Measurements from ENCODE around the gene C11orf54.

DNA sequence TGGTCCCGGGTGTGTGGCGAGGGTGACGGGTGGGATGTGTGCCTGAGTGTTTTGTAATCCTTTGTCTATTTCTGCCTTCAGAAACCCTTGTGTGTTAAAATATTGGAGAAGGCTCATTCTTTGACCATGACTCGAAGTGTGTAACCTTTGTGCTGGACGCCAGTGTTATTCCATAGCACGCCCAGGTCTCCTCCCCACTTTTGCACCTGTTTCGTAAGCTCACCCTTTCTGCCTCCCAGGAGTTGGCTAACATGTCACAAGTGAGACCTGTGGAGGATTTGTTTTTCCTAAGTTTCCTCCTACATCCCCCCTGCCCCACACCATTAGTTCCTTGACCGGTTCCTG, 382 bp downstream of the C11orf54 start:
- TF ChIP-seq MAZ (IDR thresholded peaks at IDR 0.05; ENCODE audit: borderline replicate concordance, low read depth, low read length) (no peak), NFE2L2 (conservative IDR thresholded peaks at IDR 0.05; ENCODE audit: low read length) (no peak), RNF2 (IDR thresholded peaks at IDR 0.05; ENCODE audit: borderline replicate concordance, low read depth) (no peak), ZFP36 (IDR thresholded peaks at IDR 0.05; ENCODE audit: borderline replicate concordance, partially characterized antibody) (no peak), EP300 (IDR thresholded peaks at IDR 0.05) (no peak), RAD21 (conservative IDR thresholded peaks at IDR 0.05 in 1 of 2, IDR thresholded peaks at IDR 0.05 in 1 of 2) (no peak)
- TF ChIP-seq, protein P1, sequence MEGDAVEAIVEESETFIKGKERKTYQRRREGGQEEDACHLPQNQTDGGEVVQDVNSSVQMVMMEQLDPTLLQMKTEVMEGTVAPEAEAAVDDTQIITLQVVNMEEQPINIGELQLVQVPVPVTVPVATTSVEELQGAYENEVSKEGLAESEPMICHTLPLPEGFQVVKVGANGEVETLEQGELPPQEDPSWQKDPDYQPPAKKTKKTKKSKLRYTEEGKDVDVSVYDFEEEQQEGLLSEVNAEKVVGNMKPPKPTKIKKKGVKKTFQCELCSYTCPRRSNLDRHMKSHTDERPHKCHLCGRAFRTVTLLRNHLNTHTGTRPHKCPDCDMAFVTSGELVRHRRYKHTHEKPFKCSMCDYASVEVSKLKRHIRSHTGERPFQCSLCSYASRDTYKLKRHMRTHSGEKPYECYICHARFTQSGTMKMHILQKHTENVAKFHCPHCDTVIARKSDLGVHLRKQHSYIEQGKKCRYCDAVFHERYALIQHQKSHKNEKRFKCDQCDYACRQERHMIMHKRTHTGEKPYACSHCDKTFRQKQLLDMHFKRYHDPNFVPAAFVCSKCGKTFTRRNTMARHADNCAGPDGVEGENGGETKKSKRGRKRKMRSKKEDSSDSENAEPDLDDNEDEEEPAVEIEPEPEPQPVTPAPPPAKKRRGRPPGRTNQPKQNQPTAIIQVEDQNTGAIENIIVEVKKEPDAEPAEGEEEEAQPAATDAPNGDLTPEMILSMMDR (IDR thresholded peaks at IDR 0.05) = no peak
